HG02852 (cell line): Measurements from ENCODE around the gene GSTM1.
"Not testable (repeated sequence)": the region's sequence is repeated elsewhere in the genome, so short reads cannot be mapped to it uniquely, and the experiment has no call there.

Experiments used
- ATAC-seq: cut with Tn5 transposase; IDR thresholded peaks from one replicate; pipeline ENCODE4 v1.9.1; 2021; ENCODE audit warnings: mild to moderate bottlenecking, moderate library complexity; ENCODE audit not compliant: unreplicated experiment

Gene GSTM1

GRCh38 chr1:109695138-109695537, 7.5 kb downstream of the GSTM1 start:
- ATAC-seq, result not testable (repeated sequence)

GRCh38 chr1:109697066-109697465, 9.4 kb downstream of the GSTM1 start:
- ATAC-seq, result no peak

GRCh38 chr1:109697861-109698260, 10.2 kb downstream of the GSTM1 start:
- not testable (repeated sequence) for ATAC-seq

GRCh38 chr1:109702940-109703339, 15.3 kb downstream of the GSTM1 start:
- not testable (repeated sequence) for ATAC-seq

GRCh38 chr1:109704173-109704572, 16.6 kb downstream of the GSTM1 start:
- no peak for ATAC-seq

GRCh38 chr1:109705411-109705810, 17.8 kb downstream of the GSTM1 start:
- no peak for ATAC-seq

GRCh38 chr1:109708949-109709348, 21.3 kb downstream of the GSTM1 start:
- ATAC-seq, result not testable (repeated sequence)

GRCh38 chr1:109709822-109710221, 22.2 kb downstream of the GSTM1 start:
- not testable (repeated sequence) for ATAC-seq

GRCh38 chr1:109711593-109712320, 24.1 kb downstream of the GSTM1 start, which contains the start of gene GSTM5:
GSTM5 (plus strand) TSS chr1:109712251; CDS start chr1:109712313, 62 bp downstream.
- ATAC-seq, result not testable (repeated sequence)

- no peak for ATAC-seq
These were observed 24.8 kb downstream of the GSTM1 start for GRCh38 chr1:109712321-109712864.

GRCh38 chr1:109713636-109714035, 26.0 kb downstream of the GSTM1 start:
- no peak for ATAC-seq

- no peak for ATAC-seq
These were observed 27.2 kb downstream of the GSTM1 start for GRCh38 chr1:109714661-109715372.

- ATAC-seq, result no peak
These were observed 28.5 kb downstream of the GSTM1 start for GRCh38 chr1:109716121-109716520.

GRCh38 chr1:109716570-109717090, 29.0 kb downstream of the GSTM1 start:
- no peak for ATAC-seq

GRCh38 chr1:109717729-109718128, 30.1 kb downstream of the GSTM1 start:
- no peak for ATAC-seq

- ATAC-seq, result no peak
These were observed 30.9 kb downstream of the GSTM1 start for GRCh38 chr1:109718495-109718894.

GRCh38 chr1:109719337-109719837, 31.8 kb downstream of the GSTM1 start:
- ATAC-seq, result no peak

- ATAC-seq, result no peak
These were observed 33.4 kb downstream of the GSTM1 start for GRCh38 chr1:109721042-109721441.

GRCh38 chr1:109721971-109722370, 34.4 kb downstream of the GSTM1 start:
- no peak for ATAC-seq

GRCh38 chr1:109722908-109723691, 35.5 kb downstream of the GSTM1 start:
- ATAC-seq, result no peak

- no peak for ATAC-seq
These were observed 37.3 kb downstream of the GSTM1 start for GRCh38 chr1:109724933-109725332.
